Measurements from ENCODE around the gene KPNB1. TPM values are rescaled to one million over a fixed set of nuclear protein-coding genes. Genes with fewer than 3 reads are reported as not detected.

KPNB1 gene
- total and polyA plus RNA-seq, 2 experiments from 2014 or later = 274 to 599 TPM

DNA sequence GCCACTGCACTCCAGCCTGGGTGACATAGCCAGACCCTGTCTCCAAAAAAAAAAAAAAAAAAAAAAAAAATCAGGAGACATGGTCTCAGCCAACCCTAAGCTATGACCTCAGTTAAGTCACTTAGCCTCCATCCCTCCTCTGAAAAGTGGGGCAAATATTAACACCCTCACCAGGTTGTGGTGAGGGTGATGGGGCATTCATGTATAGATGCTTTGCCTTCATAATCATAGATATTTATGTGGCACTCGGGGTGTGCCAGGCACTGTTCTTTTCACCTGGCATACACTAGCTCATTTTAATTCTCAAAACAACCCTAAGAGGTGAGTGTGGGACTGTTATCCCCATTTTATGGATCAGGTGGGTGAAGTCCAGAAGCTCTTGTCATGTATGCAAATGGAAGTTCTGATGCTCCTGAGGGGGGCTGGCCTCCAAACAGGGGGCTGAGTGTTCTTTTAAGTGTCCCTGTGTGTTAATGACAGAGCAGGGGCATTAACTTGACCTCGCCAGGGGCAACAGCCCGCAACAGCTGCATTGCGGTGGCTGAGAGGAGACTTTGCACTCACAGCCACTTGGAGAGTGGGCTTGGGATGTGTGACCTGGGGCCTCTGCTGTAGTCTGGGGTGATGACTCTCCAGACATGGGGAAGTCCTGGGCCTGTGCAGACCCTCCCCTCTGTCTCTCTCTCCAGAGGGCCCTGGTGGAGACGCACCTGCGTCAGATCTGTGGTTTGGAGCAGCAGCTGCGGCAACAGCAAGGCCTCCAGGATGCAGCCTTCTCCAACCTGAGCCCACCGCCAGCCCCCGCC is 48.4 kb downstream of the KPNB1 start (continued):
- TF ChIP-seq, protein P1, sequence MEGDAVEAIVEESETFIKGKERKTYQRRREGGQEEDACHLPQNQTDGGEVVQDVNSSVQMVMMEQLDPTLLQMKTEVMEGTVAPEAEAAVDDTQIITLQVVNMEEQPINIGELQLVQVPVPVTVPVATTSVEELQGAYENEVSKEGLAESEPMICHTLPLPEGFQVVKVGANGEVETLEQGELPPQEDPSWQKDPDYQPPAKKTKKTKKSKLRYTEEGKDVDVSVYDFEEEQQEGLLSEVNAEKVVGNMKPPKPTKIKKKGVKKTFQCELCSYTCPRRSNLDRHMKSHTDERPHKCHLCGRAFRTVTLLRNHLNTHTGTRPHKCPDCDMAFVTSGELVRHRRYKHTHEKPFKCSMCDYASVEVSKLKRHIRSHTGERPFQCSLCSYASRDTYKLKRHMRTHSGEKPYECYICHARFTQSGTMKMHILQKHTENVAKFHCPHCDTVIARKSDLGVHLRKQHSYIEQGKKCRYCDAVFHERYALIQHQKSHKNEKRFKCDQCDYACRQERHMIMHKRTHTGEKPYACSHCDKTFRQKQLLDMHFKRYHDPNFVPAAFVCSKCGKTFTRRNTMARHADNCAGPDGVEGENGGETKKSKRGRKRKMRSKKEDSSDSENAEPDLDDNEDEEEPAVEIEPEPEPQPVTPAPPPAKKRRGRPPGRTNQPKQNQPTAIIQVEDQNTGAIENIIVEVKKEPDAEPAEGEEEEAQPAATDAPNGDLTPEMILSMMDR (conservative IDR thresholded peaks at IDR 0.05; ENCODE audit: low read depth in 2 of 2) = no peak
- TF ChIP-seq EZH2 (IDR thresholded peaks at IDR 0.05; ENCODE audit: low read depth, unreplicated experiment) (no peak), JUNB (IDR thresholded peaks at IDR 0.05; ENCODE audit: unreplicated experiment) (no peak), ZNF114 (CRISPR knock-in tag; IDR thresholded peaks at IDR 0.05) (no peak)

DNA sequence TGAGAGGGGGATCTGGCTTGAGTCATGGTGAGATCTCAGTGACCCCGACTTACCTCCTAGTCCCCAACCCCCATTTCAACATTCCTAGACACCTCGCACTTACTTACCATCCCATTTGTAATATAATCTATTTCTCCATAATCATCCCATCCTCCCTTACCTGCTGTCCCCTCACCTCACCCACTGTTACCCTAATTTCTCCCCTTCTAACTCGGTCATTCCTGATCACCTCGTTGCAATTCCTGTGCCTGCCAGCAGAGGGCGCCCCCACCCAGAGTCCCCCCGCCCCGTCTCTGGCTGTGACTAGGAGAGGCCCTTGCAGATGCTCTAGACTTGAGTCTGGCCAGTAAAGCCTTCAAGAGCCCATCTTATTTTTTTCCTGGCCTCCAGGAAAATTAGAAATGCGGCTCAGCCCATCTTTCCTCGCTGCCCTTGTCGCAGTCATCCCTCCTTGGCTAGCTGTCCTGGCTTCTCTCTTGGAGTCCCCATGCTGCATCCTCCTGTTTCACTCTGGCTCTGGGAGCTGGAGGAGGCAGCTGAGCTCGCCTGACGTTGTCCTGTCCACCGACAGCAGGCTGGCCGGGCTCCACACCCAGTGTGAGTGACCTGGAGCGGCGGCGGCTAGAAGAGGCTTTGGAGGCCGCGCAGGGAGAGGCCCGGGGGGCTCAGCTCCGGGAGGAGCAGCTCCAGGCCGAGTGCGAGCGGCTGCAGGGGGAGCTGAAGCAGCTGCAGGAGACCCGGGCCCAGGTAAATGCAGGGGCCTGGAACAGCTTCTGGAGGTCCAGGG is 49.2 kb downstream of the KPNB1 start:
- peaks cover 5% of the 10 kb centered on the region; the same call in 1 of the 2 replicates for H3K4me1 ChIP-seq (ENCODE audit: insufficient read depth)
- no peak overlapping the region for H3K4me2 ChIP-seq
- peaks cover 9% of the 10 kb centered on the region; the same call in 1 of the 2 replicates for H3F3A ChIP-seq (replicated peaks; ENCODE audit: low read depth)
- Mint-ChIP-seq H3K4me1 (peaks cover 23% of the 10 kb centered on the region), H3K27me3 (ENCODE audit: insufficient read depth, low read depth, poor library complexity) (peaks cover 5% of the 10 kb centered on the region), H3K36me3 (ENCODE audit: low read depth) (peaks cover 3% of the 10 kb centered on the region; the same call in 2 of the 3 replicates), H3K4me3 (no peak overlapping the region; the same call in 2 of the 3 replicates), H3K27ac (no peak overlapping the region), H3K9me3 (no peaks in the 10 kb centered on the region)
- DNase-seq (ENCODE audit: low spot score) = peak; percentile 79
- no peak overlapping the region for H2AFZ ChIP-seq
- no peaks in the 10 kb centered on the region for H3K79me2 ChIP-seq (replicated peaks; ENCODE audit: insufficient read depth)
- H3K36me3 ChIP-seq (ENCODE audit: insufficient read depth) = no peaks in the 10 kb centered on the region; the same call in 1 of the 2 replicates
- peak; percentile 20 for ATAC-seq
- H3K4me3 ChIP-seq = no peak overlapping the region
- peaks cover 3% of the 10 kb centered on the region; the same call in 1 of the 2 replicates for H4K20me1 ChIP-seq (replicated peaks; ENCODE audit: insufficient read depth)
- TF ChIP-seq, protein P1 (conservative IDR thresholded peaks at IDR 0.05; ENCODE audit: low read depth in 2 of 2) = peak; percentile 91 to 99
- TF ChIP-seq CREB1 (CRISPR knock-in tag; IDR thresholded peaks at IDR 0.05; ENCODE audit: low read depth) (no peak), ZNF331 (CRISPR knock-in tag; IDR thresholded peaks at IDR 0.05; ENCODE audit: low read depth) (no peak), ZNF114 (CRISPR knock-in tag; IDR thresholded peaks at IDR 0.05) (no peak), NANOG (IDR thresholded peaks at IDR 0.05; ENCODE audit: borderline replicate concordance) (no peak), JUNB (IDR thresholded peaks at IDR 0.05; ENCODE audit: unreplicated experiment) (no peak), EZH2 (IDR thresholded peaks at IDR 0.05; ENCODE audit: low read depth, unreplicated experiment) (no peak)
- TF ChIP-seq, protein P2, sequence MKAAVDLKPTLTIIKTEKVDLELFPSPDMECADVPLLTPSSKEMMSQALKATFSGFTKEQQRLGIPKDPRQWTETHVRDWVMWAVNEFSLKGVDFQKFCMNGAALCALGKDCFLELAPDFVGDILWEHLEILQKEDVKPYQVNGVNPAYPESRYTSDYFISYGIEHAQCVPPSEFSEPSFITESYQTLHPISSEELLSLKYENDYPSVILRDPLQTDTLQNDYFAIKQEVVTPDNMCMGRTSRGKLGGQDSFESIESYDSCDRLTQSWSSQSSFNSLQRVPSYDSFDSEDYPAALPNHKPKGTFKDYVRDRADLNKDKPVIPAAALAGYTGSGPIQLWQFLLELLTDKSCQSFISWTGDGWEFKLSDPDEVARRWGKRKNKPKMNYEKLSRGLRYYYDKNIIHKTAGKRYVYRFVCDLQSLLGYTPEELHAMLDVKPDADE (IDR thresholded peaks at IDR 0.05) = no peak
- H3K9me2 ChIP-seq (ENCODE audit: insufficient read depth) = no peaks in the 10 kb centered on the region
- H3K27me3 ChIP-seq (ENCODE audit: insufficient read depth) = 0 out of 2 replicates have a peak, but pooled peaks cover 4% of the 10 kb centered on the region
- H3K27ac ChIP-seq (ENCODE audit: low read depth) = no peak overlapping the region
